Caco-2 (cell line): ENCODE measurements around the gene FIP1L1. TPM values are rescaled to one million over a fixed set of nuclear protein-coding genes. Genes with fewer than 3 reads are reported as not detected.

ENCODE experiments used
- BruUV-seq: library from RNA; stranded (reverse); fragments of 400-500 nt; replicated peaks from 2 replicates; lab custom pipeline; 2021; lab: Mats Ljungman, UMichigan
- CTCF ChIA-PET: fragments of 300-600 bp; sonication (Branson Sonifier 250); formaldehyde crosslinking; loops from one replicate; lab custom pipeline; 2022; ENCODE audit warnings: antibody characterized with exemption; lab: Charles Lee
- POLR2A ChIA-PET: fragments of 300-600 bp; sonication (Branson Sonifier 250); formaldehyde crosslinking; loops from one replicate; lab custom pipeline; 2022; ENCODE audit warnings: antibody characterized with exemption; lab: Charles Lee
- DNase-seq, 2 experiments: peaks; one replicate each; pipeline versions ENCODE4 v3.0.0 to v3.0.0-alpha.2; 2020 to 2022
- H3K27me3 ChIP-seq: replicated peaks from 2 replicates; pipeline ENCODE4 v1.6.0; 2011; ENCODE audit warnings: low read length; ENCODE audit not compliant: control insufficient read depth, insufficient read depth
- H3K36me3 ChIP-seq: 2 replicates; pipeline ENCODE4 v1.5.1; 2011; ENCODE audit warnings: low read length; ENCODE audit not compliant: control insufficient read depth, insufficient read depth
- H3K4me1 ChIP-seq: fragments of 250-450 bp; sonication (Bioruptor Pico); 2 replicates; pipeline ENCODE4 v1.5.1; 2020; ENCODE audit warnings: mild to moderate bottlenecking
- H3K4me3 ChIP-seq: 2 replicates; pipeline ENCODE4 v1.5.1; 2011; ENCODE audit warnings: low read depth, mild to moderate bottlenecking, control low read depth, low read length
- H3K9me3 ChIP-seq: fragments of 250-450 bp; sonication (Bioruptor Pico); 2 replicates; pipeline ENCODE4 v1.5.1; 2020; ENCODE audit warnings: mild to moderate bottlenecking, moderate library complexity
- H3K27ac Mint-ChIP-seq: one replicate; pipeline ENCODE4 v1.8.0; 2022; ENCODE audit warnings: mixed read lengths; ENCODE audit not compliant: unreplicated experiment
- H3K27me3 Mint-ChIP-seq: one replicate; pipeline ENCODE4 v1.8.0; 2022; ENCODE audit warnings: mixed read lengths; ENCODE audit not compliant: insufficient read depth, unreplicated experiment
- H3K36me3 Mint-ChIP-seq: one replicate; pipeline ENCODE4 v1.8.0; 2022; ENCODE audit warnings: mild to moderate bottlenecking, mixed read lengths; ENCODE audit not compliant: insufficient read depth, unreplicated experiment
- H3K4me1 Mint-ChIP-seq: one replicate; pipeline ENCODE4 v1.8.0; 2022; ENCODE audit warnings: low read depth, mixed read lengths; ENCODE audit not compliant: unreplicated experiment
- H3K4me3 Mint-ChIP-seq: one replicate; pipeline ENCODE4 v1.8.0; 2022; ENCODE audit warnings: mild to moderate bottlenecking, moderate library complexity, mixed read lengths; ENCODE audit not compliant: unreplicated experiment
- H3K9me3 Mint-ChIP-seq: one replicate; pipeline ENCODE4 v1.8.0; 2022; ENCODE audit warnings: mixed read lengths; ENCODE audit not compliant: unreplicated experiment
- intact Hi-C: fragments of 100-400 bp; cut with micrococcal nuclease; formaldehyde crosslinking; loops from one replicate; pipeline ENCODE4 v1.10.0; 2022; ENCODE audit not compliant: unreplicated experiment
- total RNA-seq: library from RNA; stranded (reverse); gene quantifications from 2 replicates; pipeline ENCODE4 v1.2.3, GENCODE V29; 2022
- TF ChIP-seq, protein P1 (sequence below), 2 experiments: fragments of 200-600 bp in 1 of 2; IDR thresholded peaks; 1 replicate in 1 of 2; 2 replicates in 1 of 2; pipeline versions ENCODE4 v1.5.1 to v1.8.0; 2011 to 2022; ENCODE audit warnings: antibody characterized with exemption in 1 of 2, control low read depth in 1 of 2, inconsistent platforms in 1 of 2, low read depth in 1 of 2, low read length in 1 of 2, mild to moderate bottlenecking in 1 of 2, moderate library complexity in 1 of 2; ENCODE audit not compliant: insufficient read depth in 1 of 2, severe bottlenecking in 1 of 2, unreplicated experiment in 1 of 2

FIP1L1 gene
- total RNA-seq, 1 experiment from 2014 or later: 62.5 TPM

DNA sequence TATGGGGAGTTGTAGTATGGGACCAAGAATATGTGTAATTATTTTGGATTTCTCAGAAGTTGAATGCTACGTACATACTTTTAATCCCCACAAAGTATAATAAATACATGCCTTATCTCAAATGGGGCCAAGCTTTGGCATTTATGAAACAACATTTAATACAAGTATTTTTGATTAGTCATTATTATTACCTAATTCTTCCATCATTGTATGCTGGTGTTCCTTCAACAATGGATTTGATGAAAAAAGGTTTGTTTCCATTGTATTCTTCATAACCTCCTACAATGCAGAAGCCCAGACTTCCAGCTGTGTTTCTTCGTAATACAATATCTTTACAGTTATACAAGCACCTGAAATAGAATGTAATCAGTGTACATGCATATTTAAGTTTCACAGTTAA lies 83.8 kb downstream of the FIP1L1 start:
- no peak overlapping the region for H3K4me3 Mint-ChIP-seq
- H3K4me3 ChIP-seq: no peak overlapping the region

DNA sequence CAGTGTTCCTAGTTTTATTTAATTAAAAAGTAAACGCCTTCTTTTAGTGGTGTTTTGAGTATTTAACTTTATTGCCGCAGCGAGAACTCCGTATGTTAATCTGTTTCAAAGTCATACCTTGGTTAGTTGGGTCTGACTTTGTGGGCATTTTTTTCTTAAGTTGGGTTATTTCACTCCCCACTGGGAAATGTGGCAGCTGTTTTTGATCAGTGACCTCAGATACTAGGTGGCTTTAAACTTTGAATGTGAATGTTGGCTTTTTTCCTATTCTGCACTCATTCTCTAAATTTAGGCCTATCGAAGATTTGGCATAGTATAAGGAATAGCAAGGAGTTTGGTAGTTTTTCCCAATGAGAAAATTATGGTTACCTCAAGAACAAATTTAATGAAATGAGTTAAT lies 85.9 kb downstream of the FIP1L1 start:
- peaks cover 18% of the 10 kb centered on the region for H3K4me1 Mint-ChIP-seq
- H3K27me3 Mint-ChIP-seq: no peaks in the 10 kb centered on the region
- intact Hi-C loops: no loop called here
- ChIA-PET CTCF (no interaction called here), POLR2A (no interaction called here)
- no TSS peak for BruUV-seq
- no peaks in the 10 kb centered on the region for H3K9me3 ChIP-seq
- H3K4me1 ChIP-seq: peaks cover 27% of the 10 kb centered on the region
- peaks cover 13% of the 10 kb centered on the region for H3K9me3 Mint-ChIP-seq
- no peak overlapping the region for H3K4me3 Mint-ChIP-seq
- H3K36me3 Mint-ChIP-seq: peaks cover 24% of the 10 kb centered on the region
- no peaks in the 10 kb centered on the region; the same call in 1 of the 2 replicates for H3K36me3 ChIP-seq
- no peak overlapping the region for H3K27ac Mint-ChIP-seq
- H3K27me3 ChIP-seq: no peaks in the 10 kb centered on the region
- DNase-seq: no peak
- no peak overlapping the region for H3K4me3 ChIP-seq
- TF ChIP-seq, protein P1, sequence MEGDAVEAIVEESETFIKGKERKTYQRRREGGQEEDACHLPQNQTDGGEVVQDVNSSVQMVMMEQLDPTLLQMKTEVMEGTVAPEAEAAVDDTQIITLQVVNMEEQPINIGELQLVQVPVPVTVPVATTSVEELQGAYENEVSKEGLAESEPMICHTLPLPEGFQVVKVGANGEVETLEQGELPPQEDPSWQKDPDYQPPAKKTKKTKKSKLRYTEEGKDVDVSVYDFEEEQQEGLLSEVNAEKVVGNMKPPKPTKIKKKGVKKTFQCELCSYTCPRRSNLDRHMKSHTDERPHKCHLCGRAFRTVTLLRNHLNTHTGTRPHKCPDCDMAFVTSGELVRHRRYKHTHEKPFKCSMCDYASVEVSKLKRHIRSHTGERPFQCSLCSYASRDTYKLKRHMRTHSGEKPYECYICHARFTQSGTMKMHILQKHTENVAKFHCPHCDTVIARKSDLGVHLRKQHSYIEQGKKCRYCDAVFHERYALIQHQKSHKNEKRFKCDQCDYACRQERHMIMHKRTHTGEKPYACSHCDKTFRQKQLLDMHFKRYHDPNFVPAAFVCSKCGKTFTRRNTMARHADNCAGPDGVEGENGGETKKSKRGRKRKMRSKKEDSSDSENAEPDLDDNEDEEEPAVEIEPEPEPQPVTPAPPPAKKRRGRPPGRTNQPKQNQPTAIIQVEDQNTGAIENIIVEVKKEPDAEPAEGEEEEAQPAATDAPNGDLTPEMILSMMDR (IDR thresholded peaks at IDR 0.05; ENCODE audit: insufficient read depth in 1 of 2, low read depth in 1 of 2, low read length in 1 of 2, severe bottlenecking in 1 of 2, unreplicated experiment in 1 of 2): no peak

More for the DNA sequence above, 83.8 kb downstream of the FIP1L1 start:
- no peak for DNase-seq
- no peaks in the 10 kb centered on the region for H3K9me3 ChIP-seq
- ChIA-PET POLR2A (no interaction called here), CTCF (no interaction called here)
- Mint-ChIP-seq H3K27ac (no peak overlapping the region), H3K36me3 (peaks cover 19% of the 10 kb centered on the region), H3K9me3 (no peaks in the 10 kb centered on the region), H3K4me1 (peaks cover 20% of the 10 kb centered on the region), H3K27me3 (no peaks in the 10 kb centered on the region)
- BruUV-seq: no TSS peak
- no peaks in the 10 kb centered on the region; the same call in 1 of the 2 replicates for H3K36me3 ChIP-seq
- TF ChIP-seq, protein P1 (IDR thresholded peaks at IDR 0.05; ENCODE audit: insufficient read depth in 1 of 2, low read depth in 1 of 2, low read length in 1 of 2, severe bottlenecking in 1 of 2, unreplicated experiment in 1 of 2): no peak
- intact Hi-C loops: no loop called here
- H3K27me3 ChIP-seq: no peaks in the 10 kb centered on the region
- H3K4me1 ChIP-seq: peaks cover 36% of the 10 kb centered on the region

DNA sequence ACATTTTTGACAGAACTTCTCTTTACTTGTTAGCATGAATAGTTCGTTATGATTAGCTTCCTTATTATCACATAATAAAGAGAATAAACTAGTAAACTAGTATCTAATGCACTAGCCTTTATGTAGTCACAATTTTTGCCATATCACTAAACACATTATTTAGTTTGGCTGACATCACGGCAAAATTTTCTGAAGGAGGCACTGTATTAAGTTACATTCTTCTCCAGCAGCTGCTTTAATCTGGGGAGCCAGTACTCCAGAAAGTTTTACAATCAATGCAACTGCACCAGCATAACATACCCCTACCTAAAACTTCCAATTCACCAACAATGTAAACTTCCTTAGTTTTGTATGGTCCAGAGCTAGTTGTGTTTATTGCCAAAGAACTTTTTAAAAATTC lies 87.8 kb downstream of the FIP1L1 start:
- CTCF ChIA-PET: no interaction called here

More for the DNA sequence above, 87.8 kb downstream of the FIP1L1 start:
- Mint-ChIP-seq H3K27me3 (no peaks in the 10 kb centered on the region), H3K36me3 (peaks cover 28% of the 10 kb centered on the region), H3K27ac (no peak overlapping the region), H3K4me3 (no peak overlapping the region), H3K4me1 (peaks cover 6% of the 10 kb centered on the region), H3K9me3 (peaks cover 13% of the 10 kb centered on the region)
- no TSS peak for BruUV-seq
- H3K27me3 ChIP-seq: no peaks in the 10 kb centered on the region
- H3K9me3 ChIP-seq: no peaks in the 10 kb centered on the region
- no peaks in the 10 kb centered on the region; the same call in 1 of the 2 replicates for H3K36me3 ChIP-seq
- intact Hi-C loops: no loop called here
- POLR2A ChIA-PET: no interaction called here
- H3K4me3 ChIP-seq: no peak overlapping the region
- TF ChIP-seq, protein P1 (IDR thresholded peaks at IDR 0.05; ENCODE audit: insufficient read depth in 1 of 2, low read depth in 1 of 2, low read length in 1 of 2, severe bottlenecking in 1 of 2, unreplicated experiment in 1 of 2): no peak
- no peak for DNase-seq
- peaks cover 8% of the 10 kb centered on the region for H3K4me1 ChIP-seq
